ENCODE results near the gene CIDEA.
"Not testable (repeated sequence)": the region's sequence is repeated elsewhere in the genome, so short reads cannot be mapped to it uniquely, and the experiment has no call there.

CIDEA gene, protein sequence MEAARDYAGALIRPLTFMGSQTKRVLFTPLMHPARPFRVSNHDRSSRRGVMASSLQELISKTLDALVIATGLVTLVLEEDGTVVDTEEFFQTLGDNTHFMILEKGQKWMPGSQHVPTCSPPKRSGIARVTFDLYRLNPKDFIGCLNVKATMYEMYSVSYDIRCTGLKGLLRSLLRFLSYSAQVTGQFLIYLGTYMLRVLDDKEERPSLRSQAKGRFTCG

DNA sequence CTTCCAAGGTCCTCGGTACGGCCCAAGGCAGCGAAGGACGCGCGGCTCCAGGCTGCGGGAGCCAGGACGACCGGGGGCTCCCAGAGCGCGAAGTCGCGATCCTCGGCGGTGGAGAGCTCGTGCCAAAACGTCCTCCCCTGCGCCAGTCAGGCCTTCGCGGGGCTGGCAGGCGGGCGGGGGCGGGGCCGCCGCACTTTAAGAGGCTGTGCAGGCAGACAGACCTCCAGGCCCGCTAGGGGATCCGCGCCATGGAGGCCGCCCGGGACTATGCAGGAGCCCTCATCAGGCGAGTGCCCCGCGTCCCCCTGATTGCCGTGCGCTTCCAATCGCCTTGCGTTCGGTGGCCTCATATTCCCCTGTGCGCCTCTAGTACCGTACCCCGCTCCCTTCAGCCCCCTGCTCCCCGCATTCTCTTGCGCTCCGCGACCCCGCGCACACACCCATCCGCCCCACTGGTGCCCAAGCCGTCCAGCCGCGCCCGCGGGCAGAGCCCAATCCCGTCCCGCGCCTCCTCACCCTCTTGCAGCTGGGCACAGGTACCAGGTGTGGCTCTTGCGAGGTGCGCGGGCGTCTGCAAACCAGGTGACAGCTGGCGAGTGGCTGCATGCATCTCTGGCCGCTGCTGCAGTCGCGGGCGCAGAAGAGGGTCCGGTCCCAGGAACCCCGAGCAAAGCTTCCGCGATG, at the start of gene CIDEA:
Gene CIDEA (plus strand): TSS at position 226 of the 684 bp plus-strand sequence. CDS start 23 bp downstream, at position 249.
- DNase-seq, result no peak

DNA sequence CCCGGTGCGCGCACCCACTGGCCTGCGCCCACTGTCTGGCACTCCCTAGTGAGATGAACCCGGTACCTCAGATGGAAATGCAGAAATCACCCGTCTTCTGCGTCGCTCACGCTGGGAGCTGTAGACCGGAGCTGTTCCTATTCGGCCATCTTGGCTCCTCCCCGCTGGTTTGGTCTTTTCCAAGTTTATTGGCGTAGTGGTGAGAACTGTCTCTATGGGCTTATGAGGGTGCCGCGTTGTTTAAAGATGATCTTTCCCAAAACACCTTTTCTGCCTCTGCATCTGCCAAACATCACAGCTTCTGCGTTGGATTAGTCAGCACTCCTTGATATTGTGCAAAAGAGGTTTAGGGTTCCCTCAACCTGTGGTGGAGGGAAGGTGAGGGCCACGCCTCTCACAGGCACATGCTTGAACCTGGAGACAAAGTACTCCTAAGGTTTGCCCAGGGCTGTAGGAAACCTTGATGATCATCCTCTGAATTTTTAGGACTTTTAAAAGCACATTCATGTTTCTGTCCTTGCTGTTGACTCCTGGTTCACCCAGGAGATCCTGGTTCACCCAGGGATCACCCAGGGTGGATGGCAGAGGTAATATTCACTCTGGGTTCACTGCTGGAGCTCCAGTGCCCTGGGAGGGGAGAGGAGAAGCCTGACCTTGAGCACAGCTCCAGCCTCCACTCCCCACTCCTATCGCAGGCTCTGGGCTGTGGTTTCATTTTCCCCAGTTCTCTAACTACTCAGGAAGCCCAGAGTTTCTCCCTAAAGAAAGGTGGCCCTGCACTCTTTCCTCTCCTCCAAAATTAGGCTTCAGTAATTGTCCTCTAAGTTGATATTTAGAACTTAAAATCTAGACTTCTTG, 45.6 kb upstream of the CIDEA start:
- DNase-seq, result not testable (repeated sequence)

DNA sequence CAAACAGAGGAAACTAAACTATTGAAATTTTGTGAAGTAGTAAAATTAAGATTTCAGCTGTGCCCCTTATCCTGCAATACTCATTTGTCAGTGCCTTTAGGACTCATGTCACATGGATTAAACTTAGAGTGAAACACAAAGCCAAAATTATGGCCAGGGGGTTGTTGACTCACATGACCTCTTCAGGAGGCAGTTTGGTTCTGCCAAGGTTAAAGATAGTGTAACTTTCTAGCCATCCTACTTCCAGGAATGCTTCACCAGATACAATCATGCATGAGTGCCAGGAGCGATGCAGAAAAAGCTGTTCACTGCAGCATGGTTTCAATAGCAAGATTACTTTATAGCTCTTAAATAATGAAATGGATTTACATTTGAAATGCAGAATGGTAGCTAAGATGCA, 41.9 kb upstream of the CIDEA start:
- not testable (repeated sequence) for DNase-seq

DNA sequence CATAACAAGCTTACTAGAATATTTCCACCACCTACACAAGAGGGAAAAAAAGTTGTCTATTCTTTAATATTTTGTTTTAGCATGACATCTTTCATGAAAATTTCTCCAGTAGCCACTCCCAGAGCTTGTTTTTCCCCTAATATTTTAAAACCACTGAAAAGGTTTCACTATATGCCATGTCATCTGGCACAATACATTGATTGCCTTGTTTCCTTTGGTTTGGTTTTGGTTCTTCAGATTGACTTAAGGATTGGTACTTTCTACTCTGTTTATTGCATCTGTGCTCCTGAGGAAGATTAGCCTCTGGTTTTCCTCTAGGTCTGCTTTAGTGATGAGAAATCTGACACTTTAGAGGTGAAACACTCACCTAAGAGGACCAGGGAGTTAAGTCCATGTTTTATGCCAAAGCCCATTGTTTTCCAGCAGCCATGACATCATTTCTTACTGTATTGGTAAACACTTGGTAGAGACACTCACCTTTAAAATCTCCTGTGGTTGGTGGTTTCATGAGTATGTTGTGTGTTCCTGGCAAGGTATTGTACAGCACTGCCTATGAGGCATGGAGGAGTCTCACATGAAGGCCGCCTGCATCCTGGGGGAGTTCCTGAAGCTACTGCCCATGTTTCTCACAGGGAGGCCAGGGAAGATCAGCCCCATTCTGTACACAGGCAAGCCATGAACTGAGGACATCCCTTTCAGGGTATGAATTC, 39.7 kb upstream of the CIDEA start:
- DNase-seq, result not testable (repeated sequence)

DNA sequence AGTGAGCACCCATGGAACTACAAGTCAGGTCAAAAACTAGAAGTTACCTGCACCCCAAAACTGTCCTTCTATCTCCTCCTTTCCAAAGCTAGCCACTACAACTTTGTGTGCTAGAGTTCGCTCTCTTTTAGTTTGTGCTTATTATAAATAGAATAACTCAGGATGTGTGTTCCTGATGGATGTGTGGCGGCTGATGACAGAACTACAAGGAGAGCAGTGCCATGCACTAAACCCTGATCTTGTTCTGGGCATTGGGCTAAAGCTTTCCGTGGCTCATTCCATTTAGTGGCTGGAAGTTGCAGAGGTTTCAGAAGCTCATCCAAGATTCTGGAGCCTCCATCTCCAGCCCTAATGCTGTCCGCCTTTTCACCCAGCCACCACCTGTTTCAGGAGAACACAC, 37.7 kb upstream of the CIDEA start:
- not testable (repeated sequence) for DNase-seq

DNA sequence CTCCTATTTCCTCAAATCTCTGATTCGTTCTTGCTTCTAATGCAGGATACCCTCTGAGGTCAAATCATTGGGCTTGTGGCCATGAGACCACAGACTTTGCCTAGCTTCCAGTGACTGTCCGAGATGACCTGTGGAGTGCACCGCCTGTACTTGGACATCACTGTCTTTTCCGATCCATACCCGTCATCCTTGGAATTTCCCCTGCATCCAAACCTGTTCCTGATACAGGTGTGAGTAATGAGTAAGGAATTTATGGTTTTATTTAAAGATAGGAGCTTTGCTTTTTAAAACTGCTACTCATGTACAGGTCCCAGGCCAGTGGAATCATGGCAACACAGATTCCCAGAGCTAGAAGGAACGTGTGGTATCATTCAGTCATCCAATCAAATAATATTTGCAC, 35.6 kb upstream of the CIDEA start:
- not testable (repeated sequence) for DNase-seq

DNA sequence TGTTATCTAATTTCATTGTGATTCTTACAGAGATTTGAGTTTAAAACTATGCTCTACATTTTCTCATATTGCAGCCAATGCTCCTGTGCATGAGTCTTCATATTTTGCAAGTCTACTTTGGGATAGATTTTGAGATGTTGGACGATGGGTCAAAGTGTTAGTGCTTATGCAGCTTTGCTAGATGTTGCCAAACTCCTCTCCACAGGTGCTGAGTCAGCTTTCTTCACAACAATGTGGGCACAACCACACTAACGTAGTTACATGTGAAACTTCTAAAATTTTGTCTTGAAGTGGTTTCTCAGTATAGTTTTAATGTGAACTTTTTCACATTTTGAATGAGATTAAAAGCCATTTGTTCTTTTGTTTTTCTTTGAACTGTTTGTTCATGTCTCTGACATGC, 32.1 kb upstream of the CIDEA start:
- DNase-seq, result not testable (repeated sequence)

DNA sequence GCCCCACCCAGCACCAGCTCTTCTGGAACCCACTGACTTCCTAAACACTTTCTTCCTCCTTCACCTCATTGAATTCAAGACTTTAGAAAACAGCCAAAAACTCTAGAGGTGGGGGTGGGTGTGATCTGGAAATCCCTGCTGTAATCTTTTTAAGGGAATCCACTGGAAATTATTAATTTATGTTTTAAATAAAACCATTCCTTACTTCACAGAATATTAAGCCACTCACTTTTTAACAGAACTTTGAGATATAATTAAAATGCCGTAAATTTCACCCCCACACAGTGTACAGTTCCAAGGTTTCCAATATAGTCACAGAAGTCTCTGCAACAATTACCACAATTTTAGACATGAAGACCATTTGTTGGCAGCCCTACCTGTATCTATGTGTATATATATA, 30.8 kb upstream of the CIDEA start:
- not testable (repeated sequence) for DNase-seq

DNA sequence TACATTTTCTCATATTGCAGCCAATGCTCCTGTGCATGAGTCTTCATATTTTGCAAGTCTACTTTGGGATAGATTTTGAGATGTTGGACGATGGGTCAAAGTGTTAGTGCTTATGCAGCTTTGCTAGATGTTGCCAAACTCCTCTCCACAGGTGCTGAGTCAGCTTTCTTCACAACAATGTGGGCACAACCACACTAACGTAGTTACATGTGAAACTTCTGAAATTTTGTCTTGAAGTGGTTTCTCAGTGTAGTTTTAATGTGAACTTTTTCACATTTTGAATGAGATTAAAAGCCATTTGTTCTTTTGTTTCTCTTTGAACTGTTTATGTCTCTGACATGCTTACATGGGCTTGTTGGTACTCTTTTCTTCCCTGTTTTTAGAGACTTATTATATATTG, 27.4 kb upstream of the CIDEA start:
- DNase-seq, result not testable (repeated sequence)

DNA sequence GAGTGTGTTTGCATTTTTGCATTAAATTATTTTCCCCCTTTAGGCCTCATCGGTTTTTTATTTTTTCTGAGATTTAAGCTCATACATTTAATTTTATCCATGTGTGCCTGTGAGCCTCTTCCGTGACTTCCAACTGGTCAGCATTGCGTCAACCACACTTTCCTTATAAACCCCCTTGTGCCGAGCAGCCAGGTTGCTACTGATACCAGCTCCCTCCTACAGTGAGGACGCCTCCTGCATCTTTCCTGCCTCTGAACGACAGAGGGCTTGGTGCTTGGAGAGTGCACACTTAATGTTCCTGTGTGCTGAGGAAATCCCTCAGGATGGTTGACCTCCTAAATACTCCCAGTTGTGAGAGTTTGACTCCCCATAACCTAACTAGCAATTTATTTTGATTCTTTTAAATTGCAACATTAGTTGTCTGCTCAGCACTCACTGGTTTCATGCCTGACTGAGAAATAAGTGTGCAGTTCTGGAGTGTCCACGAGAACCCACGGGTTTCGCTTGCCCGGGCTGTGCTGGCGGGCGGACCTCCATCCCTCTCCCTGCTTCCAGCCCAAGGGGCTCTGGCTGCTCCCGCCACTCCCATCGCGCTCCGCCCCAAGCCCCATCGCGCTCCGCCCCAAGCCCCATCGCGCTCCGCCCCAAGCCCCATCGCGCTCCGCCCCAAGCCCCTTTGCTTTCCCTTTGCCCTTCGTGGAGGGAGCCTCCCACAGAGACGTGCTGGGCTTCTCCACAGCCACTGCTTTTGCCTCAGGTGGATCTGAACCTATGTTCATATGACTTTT, 26.6 kb upstream of the CIDEA start:
- not testable (repeated sequence) for DNase-seq

DNA sequence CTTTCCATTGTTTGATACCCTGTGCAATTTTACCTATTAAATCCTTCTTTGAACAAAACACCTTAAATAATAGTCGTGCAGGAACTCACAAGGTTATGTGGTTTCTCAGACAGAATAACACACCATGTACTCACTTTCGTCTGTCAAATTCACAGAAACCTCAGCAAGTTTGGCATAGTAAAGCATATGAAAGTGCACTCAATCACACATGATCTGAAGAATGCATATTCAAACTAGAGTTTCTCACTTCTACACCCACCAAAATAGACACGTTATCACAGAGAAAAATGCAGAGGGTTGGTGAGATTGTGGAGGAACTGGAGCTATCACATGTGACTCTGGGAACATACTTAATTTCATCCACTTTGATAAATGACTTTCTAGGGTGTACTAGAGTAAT, 25.9 kb upstream of the CIDEA start:
- DNase-seq, result not testable (repeated sequence)

DNA sequence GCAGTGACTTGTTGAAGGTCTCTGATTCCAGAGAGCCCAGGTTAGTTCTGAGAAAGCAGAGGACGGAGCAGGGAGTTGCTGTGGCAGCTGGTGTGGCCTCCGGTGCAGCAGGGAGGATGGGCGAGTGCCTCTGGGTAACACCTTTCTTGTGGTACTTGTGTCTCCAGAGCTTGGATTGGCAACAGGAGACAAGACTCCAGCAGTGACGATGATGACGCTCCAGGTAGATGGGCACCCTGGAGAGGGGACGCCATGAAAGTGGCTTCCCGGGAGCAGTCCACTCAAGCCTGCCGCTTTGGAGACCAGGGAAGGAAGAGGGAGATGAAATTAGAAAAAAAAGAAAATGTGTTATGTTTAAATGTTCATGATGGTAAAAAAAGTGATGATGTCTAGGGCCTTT, 23.6 kb upstream of the CIDEA start:
- DNase-seq, result not testable (repeated sequence)

DNA sequence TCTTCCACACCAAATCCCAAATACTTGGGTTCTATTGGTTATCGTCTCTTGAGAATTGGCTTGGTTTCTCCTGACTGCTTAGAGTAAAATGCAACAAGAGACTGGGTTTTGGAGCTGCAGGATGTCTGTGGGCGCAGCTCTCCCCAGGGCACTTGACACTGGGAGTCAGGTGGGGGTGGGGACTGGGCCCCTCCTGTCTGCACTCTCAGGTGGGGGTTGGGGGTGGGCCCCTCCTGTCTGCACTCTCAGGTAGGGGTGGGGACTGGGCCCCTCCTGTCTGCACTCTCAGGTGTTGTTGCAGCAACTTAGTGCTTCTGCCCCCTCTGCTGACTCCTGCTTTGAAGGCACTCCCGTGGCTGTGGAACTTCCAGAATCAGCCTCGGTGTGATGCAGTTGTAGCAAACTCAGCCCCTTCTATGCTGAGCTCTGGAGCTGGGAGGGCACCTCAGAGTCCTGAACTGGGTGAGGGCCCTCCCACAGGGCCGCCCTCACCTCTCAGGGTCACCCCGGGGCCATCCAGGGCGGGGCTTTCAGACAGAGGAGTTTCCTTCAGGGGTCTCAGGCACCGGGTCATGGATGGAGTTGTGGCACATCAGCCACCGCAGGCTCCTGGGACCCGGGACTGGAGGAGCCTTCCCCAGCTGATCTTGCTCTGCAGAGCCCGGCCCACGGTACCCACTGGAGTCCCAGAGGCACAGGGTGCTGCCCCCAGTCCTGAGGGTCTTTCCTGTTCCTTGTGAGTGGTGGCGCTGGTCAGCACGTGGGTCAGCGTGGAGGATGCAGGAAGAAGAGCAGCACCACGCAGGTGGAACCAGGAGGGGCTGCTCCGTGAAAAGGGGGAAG, 22.9 kb upstream of the CIDEA start:
- no peak for DNase-seq

DNA sequence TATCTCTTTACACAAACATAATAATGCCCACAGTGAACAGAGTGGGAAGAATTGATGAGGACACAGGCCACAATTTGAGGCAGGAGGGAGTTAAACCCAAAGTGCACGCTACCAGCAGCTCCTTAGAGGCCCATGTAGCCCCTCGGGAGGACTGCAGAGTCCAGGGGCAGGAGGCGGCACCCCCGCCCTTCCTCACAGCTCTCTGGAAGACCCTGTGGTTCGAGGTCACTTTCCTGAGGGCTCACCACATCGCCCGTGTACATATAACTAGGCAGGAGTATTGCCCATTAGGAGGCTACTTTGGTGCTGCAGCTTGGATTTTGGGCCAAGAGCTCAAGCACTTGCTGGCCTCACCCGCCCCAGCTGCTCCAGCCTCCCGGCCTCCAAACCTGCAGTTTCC, 22.2 kb upstream of the CIDEA start:
- DNase-seq, result no peak

DNA sequence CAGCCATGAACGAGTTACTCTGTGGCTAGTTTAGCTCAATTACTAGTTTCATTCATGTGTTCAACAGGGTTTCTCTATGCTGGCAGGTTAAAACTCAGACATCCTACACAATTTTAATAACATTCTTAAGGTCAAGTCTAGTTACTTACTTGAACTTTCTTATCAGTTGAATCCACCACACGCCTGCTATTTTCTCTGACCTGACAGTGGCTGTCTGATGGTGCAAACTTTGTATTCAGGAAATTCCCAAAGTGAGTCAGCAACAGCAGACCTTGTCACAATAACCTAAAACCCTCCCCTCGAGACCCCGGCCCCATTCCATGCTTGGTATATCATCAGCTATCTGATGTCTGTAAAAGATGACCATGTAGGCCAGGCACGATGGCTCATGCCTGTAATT, 20.8 kb upstream of the CIDEA start:
- DNase-seq, result no peak

DNA sequence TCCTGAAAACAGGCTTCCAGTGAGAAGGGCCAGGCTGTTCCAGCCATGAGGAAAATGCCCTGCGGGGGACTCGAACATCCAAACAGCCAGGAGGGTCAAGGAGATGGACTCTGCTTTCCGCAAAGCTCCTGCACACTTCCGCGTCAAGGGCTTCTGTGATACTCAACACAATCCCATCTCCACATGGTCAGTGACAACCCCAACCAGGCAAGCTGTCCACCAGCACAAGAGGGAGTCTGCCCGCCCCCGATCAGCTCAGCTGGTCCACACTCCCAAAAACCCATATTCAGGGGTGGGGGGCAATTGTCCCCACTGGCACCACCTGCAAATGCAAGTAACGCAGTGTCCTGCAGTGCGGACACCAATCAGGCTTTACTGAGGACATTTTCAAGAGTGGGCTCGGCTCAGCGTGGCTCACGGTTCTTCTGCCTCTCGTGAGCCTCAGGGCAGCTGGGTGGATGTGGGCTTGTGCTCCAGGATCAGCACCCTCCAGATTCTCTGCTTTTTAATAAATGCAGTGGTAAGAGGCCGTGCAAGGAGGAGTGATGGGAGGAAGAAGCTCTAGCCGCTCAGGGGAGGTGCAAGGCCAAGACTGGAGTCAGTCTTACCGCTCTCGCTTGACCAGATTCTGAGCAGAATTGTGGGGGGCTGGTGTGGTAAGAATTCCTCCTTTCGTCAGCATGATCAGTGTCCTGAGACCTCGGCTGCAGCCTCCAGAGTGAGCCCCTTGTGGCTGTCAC, 19.5 kb upstream of the CIDEA start:
- DNase-seq, result no peak

DNA sequence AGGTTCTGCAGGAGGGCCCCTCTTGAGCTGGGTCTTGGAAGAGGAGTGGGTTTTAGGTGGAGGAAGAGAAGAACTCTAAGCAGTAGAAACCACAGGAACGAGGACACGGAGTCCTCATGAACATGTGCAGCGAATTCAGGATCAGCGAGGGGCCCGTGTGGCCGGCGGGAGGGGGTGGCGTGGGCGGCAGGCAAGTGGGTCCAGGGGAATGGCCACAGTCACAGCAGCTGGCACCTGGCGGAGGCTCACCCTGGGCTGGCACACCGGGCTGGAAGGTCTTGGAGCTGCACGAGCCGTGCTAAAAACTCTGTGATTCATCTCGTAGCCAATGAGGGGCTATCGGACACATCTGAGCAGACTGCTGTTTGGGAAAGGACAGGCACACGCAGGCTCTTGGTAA, 18.0 kb upstream of the CIDEA start:
- DNase-seq, result no peak

DNA sequence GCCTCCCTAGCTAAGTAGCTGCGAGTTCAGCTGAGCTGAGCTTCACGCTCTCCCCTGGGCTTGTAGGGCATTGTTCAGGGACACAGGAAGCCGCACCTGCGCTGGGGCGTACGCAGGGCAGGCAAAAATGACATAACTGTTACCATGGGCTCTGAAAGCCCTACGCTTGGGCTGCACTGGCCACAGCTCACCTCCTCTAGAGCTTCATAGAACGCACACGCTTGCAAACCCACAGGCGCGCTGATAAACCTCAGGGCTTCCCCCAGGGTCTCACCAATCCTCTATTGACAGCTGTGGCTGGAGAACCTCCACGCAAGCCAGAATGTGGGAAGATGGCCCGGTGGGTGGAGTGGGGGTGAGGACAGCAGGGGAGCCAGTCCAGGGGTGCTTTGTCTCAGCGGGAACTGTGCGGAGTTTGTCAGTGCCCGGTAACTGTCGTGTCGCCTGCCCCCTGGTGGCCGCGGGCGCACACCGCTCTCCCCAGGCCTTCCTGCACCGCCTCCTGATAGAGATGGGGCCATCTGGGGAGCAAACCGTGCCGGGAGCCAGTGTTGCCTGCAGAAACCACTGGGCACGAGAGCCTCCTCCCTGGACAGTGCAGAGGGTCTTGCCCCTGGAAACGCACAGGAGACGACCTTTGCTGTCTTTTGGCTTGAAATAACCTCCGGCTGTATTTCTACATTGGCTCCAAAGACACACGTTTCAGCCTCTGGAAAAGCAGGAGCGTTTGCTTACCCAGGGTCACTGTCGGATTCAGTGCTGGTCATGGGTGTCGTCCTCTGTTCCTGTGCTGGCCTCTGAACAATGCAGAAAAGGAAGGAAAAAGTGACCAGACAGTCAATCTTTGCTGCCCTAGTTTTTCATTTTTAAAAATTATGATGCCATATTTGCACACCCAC, 17.0 kb upstream of the CIDEA start:
- peak; percentile 5 to 60 for DNase-seq

DNA sequence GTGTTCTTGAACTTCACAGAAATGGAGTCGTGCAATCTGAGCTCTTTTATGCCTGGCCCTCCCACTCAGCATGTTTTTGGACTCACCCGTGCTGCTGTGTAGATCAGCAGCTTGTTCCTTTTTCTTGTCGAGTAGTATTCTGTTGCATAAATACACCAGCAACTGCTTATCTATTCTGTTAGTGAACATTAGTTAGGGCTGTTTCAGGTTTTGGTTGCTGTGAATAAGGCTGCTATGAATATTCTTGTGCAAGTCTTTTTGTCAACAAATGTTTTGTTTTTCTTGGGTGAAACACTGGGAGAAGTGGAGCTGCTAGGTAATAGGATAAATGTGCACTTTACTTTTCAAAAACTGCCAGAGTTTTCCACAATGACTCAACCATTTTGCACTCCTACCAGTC, 15.3 kb upstream of the CIDEA start:
- no peak for DNase-seq

All from NCI-H446 (cell line).